NCI-H748 treated with DMSO at 0.1 percent for 48 hours (cell line): ENCODE results near the gene SIK3.

Experiments
- DNase-seq: peaks from one replicate; lab custom pipeline; 2025; lab: John Stamatoyannopoulos, UW

The SIK3 gene

DNA sequence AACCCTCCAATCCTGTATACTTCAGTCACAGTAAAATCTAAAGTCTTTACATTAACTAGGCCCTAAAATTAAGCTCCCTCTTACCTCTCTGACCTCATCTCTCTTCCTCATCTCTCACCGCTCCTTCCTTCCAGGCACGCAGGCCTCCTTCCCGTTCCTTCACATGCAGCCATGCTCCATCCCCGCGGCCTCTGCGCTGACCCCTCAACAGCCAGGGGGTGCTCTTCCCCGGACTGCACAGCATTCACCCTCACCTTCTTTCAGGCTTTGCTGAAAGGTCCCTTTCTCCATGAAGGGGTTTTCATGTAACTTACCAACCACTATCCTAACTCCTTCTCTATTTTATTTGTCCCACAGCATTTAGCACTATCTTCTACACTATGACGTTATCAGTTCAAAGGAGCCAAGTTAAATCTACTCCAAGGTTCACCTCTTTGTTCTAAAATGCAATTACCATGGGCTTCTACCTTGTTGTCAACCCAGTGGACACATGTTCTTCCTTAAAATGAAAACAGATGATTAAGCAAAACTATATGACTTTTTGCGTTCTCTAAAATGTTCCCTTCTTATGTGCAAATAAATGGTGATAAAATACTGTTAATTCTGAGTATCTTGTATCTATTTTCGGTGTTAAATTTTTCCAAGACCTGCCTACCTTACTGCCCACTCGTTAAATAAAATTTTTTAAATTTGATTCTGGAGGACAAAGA lies 203.0 kb downstream of the SIK3 start:
- no peak for DNase-seq

GRCh38 chr11:116893906-116894305 lies 204.3 kb downstream of the SIK3 start:
- DNase-seq, result no peak

DNA sequence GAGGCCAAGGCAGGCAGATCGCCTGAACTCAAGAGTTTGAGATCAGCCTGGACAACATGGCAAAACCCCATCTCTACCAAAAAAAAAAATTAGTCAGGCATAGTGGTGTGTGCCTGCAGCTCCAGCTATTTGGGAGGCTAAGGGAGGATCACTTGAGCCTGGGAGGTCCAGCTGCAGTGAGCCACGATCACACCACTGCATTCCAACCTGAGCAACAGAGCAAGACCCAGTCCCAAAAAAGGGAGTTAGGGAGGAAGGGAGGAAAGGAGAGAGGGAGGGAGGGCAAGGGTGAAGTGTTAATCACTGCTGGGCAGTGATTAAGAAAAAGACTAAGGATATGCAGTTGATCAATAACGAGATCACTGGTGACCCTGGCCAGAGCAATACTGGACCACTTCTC lies 204.8 kb downstream of the SIK3 start:
- no peak for DNase-seq

GRCh38 chr11:116892374-116892773 lies 205.9 kb downstream of the SIK3 start:
- DNase-seq, result no peak

DNA sequence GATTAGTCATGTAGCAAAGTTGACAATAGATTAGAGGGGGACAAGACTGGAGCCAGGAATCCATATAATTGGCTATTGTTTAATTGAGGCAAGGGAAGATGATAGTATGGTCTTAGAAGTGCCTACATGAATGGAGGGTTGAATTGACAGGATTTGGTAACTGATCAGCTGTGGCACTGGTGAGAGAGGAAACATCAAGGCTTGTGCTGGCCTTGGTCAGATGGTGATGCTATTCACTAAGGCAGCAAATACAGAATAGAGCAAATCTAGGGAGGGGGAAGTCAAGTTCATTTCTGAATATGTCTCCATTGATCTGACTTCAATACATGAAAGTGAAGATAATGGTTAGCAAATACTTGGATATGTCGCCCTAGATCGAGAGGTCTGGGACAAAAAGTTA lies 206.5 kb downstream of the SIK3 start:
- no peak for DNase-seq

DNA sequence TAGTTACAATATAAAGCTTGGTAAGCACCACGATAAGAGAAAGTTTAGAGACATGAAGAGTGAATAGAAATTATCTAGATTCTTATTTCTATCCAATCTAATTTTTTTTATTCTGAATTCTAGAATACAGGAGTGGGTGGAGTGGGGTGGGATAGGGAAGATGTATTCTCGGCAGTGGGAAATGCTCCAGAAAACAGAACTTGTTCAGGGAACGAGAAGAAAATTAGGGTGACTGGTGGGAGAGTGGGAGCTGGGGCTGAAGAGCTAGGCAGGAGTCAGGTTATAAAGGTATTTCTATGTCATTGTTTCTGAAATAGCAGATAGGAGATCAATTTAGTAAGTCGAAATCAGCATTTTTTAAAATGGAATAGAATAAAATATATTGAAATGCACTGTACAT lies 207.6 kb downstream of the SIK3 start:
- DNase-seq, result no peak

DNA sequence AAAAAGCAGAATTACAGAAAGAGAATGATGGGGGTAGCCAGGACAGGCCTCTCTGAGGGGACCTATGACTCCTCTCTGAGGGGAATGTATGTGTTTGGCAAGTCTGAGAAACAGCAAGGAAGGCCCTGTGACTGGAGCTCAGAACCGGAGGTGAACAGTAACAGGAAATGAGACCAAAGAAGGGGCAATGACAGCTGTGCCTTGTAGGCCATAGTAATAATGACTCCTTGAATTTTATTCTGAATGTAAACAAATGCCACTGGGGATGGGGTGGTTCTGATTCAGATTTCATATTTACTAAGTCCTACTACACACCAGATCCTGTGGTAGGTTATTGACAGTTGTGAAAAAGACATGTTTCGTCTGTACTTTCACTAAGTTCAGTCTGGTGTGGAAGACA lies 208.0 kb downstream of the SIK3 start:
- DNase-seq, result no peak

GRCh38 chr11:116888884-116889549 lies 209.2 kb downstream of the SIK3 start:
- no peak for DNase-seq

GRCh38 chr11:116888024-116888423 lies 210.2 kb downstream of the SIK3 start:
- no peak for DNase-seq

DNA sequence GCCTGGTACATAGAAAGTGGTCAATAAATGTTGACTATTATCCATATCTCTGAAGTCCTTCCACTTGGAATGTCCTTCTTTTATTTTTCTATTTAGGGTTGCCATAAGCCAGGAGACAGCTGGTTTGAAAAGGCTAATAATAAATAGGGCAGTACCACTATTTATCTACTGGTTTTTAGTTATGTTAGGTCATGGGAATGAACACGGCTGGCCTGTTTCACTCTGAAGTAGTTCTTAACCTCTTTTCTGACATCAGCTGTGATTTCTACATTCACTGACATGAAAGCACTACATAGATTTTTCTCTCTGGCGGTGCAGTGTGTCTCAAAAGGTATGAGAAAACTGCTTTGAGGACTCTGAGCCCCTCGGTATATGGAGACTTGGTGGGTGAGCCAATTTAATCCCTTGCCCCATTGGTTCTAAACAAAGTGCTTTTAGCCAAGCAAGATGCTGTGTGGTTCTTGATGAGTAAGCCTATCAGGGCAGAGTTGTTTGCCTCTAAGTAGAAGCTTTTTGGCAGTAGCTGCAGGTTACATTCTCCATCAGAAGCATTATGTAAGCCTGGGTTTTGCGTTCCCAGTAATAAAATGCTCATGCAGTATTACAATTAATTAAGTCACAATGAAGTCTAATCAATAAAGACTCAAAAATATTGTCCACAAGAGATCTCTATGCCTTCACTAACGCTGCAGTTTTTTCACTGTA lies 212.1 kb downstream of the SIK3 start:
- DNase-seq, result no peak

DNA sequence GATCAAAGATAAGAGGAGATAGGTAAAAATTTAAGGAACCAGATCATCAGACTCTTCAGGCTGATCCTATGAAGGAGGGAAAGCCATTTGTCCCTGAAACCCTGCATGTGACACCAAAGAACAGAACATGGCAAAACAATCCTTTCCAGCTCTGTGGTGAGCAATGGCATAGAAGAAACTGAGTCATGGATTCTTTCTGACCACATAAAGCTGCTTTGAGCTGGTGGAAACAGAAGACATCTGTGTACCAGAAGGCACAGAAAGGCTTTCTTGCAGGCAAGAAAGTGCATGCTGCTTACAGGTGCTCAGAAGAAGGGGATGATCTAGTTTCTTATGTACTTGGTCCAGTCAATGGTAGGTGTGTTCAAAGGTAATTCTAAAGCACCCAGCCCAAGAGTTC lies 215.8 kb downstream of the SIK3 start:
- no peak for DNase-seq

GRCh38 chr11:116881143-116881542 lies 217.1 kb downstream of the SIK3 start:
- no peak for DNase-seq

DNA sequence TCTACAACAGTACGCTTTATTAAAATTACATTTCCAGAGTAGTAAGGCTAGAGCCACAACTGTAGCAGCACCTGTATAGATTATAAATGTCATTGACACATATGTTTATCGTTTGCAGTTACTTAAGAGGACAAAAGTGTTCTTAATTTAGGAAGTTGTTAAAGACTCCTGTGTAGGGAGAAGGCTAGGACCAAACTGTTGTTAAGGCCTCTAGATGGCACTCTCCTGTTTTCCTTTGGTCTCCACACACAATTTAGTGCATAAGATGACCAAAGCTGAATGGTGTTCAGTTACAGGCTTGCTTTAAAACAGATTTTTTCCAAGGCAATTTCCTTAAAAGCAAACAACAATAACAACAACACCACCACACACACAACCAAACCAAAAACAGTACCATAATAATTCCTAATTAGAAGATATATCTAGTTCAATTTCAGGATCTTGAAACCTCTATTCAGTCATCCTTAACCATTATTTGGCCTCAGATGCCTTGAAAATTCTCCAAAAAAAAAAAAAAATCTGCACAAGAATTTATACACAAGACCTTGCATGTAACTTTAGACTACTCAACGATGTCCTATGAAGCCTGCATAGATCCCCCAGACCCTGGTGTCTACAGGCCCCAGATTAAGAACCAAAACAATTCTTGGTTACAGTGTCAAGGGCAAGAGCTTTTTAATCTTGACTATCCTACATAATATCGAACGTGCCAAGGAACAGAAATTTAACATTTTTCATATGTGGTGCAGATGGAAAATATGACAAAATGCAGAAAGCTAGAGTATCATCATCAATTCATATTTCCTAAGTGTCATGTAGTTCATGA lies 218.2 kb downstream of the SIK3 start:
- peak; percentile 9 for DNase-seq

DNA sequence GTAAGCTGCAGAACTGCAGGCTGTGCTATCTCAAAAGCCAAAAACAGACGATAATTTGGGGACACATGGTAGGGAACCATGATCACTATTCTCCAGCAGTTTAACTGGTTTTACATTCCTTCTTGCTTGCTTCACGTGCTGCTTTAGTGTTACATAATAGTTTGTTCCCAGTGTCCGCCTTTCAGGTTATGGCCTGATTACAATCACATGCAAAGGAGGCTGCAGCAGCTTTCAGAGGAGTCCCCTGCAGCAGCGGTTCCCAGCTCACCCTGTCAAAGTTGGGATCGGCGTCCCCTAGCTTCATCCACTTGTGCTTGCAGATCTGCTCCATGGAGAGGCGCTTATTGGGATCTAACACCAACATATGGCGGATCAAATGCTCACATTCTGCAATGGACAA lies 221.6 kb downstream of the SIK3 start:
- no peak for DNase-seq

DNA sequence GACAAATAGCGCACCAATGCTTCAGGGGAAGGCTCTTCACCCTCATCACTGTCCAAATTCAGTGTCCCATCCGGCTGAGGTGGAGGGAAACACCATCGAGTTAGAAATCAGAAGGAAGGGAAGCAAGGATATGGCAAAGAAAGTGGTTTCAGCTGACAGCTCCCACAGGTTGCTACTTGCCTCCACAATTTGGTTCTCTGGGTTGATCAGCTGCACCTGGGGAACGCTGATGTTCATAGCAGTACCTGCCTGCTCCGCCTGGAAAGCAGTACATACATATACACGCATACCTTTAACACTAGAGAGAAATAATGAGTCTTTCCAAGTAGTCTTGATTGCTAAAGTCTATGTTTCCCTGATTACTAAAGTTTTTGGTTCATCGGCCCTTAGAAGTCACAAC lies 223.0 kb downstream of the SIK3 start:
- no peak for DNase-seq

DNA sequence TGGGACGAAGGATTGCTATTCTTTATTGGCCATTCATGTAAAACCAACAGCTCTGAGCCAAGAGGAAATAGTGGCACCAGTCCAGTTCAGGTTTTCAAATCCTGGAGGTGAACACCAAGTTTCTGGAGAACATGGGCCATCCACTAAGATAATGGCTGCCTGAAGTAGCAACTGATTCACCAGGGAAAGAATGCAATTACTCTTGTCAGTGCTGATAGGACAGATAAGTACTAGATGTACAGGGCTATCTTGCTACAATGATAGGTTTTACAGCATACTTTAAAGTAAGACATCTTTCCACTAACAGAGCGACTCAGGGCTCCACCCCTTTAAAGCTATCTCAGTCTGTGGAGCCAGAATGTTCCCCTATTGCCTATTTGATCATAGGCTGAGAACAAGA lies 224.0 kb downstream of the SIK3 start:
- no peak for DNase-seq

DNA sequence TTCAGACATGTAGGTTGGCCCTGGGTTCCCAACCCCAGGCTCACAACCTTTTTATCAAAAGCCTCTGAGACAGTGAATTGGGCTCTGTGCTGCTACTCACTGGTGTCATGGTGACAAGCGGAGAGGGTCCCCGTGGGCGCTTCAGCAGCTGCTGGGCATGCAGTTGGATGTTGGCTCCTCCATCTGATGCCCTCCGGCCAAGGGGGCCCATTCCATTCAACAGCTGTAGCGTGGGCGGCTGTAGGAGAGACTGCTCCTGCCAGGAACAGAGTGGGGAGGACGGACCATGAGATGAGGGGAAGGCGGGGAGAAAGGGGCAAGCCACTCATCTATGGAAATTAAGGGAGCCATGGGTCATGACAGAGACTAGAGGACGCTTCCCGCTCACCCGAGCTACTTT lies 224.8 kb downstream of the SIK3 start:
- no peak for DNase-seq

DNA sequence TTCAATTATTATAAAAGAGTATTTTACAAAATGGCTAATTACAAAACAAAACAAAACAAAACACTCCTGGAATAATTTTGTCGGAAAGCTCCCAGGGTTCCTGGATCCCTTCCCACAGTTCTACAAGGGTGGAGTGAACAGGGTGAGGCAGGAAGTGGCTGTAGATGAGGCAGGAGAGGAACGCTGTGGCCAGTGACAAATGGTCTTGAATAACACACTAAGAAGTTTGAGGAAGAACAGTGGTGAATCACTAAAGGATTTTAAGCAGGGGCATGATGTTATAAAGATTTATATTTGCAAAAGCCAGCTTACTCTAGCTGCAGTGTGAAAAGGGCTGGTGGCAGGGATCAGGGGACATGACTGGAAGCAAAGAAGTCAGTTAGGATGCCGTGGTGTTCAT lies 227.0 kb downstream of the SIK3 start:
- no peak for DNase-seq

DNA sequence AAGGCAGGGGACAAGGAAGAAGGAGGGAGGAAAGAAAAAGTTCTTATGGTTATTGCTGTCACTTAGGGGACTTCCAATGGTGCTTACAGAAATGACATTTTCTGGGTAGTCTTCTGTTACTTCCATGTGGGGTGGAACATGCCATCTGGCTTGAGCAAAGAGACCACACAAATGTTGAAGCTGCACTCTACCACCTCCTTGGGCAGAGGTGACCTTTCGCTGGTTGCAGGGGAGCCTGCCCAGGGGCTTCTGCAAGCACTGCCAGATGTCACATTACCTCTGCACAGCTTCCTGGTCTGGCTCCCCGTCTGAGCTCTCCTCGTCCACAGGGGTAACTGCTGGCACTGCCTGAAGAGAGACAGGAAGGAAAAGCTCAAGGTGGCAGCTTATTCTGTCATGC lies 228.2 kb downstream of the SIK3 start:
- no peak for DNase-seq

DNA sequence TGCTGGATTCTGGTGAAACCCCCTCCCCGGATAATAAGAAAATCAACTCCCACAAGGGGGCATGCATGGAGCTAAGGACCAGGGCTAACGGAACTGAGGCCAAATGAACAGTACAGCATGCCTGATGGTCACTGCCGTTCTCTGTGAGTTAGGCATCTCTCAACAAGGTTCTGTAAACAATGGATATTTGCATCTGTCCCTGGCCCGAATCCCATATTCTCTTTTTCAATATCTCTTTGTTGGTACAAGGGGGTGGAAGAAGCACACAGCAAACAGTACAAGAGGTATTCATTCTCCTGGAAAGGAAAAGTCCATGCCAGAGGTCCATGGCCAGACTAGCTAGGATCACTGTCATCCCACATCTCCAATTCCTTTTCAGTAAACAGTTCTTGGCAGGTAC lies 228.6 kb downstream of the SIK3 start:
- DNase-seq, result no peak

DNA sequence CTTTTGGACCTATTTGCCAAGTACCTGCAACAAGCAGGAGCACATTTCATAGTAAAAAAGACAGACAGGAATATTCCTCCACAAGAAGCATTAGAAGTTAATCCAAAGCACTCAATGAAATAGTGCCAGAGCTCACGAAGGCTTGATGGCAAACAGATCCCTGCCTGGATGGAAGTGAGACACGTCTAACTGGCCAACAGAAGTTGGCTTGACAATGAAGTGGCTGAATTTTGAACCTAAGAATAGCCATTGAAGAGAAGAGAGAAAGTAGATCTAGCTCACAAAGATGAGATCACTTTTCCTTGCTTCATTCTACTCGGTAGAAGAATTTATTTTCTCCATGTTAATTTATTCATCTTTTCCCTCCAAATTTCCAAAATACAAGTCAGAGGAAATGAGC lies 230.2 kb downstream of the SIK3 start:
- no peak for DNase-seq

- DNase-seq, result no peak
Observed at GRCh38 chr11:116867619-116868018, 230.6 kb downstream of the SIK3 start.
